22Rv1 (cell line): ENCODE measurements around the gene PDGFRA.

ENCODE experiments used
- CTCF ChIP-seq: fragments of 450-650 bp; IDR thresholded peaks from 2 replicates; pipeline ENCODE4 v1.5.1; 2017; ENCODE audit warnings: mild to moderate bottlenecking
- ZFX ChIP-seq: fragments of 450-650 bp; IDR thresholded peaks from 2 replicates; pipeline ENCODE4 v1.6.1; 2017; ENCODE audit warnings: antibody characterized with exemption, borderline replicate concordance

- TF ChIP-seq CTCF (no peak), ZFX (no peak)
These were observed 43.0 kb downstream of the PDGFRA start for GRCh38 chr4:54272051-54272450.
